ENCODE measurements around the gene DIS3L2. TPM values are rescaled to one million over a fixed set of nuclear protein-coding genes. Genes with fewer than 3 reads are reported as not detected.

Gene DIS3L2
- total and polyA plus RNA-seq, 2 of the 4 experiments (the other 2 are of a cell fraction) = 14.7 to 19.2 TPM

DNA sequence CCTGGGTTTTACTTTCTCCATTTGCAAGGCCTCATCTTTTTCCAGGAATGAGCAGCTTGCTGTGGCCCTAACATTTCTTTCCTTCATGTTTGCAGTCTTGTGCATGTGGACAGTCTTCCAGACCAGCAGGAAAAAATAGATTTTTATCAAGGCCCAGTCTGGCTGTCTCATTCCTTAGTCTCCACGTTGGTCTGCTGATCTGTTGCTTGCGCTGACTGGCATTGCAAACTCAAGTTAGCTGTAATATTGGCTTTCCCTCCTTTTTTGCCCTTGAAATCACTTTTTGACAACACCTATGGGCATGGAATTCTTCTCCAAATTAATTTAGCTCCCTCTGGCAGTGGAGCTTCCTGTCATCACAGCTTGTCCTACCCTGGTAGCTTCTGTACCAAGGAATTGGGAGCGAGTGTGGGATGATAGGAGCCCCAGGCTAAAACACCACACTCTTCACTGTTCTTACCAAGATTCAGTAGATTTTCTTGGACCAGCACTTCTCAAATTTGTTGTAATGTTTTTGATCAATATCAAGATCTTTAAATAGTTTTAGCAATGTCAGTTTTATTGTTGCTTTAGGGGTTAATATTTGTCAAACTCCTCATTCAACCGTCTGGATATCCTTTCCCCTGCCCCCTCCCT is 48.2 kb downstream of the DIS3L2 start:
- no peak overlapping the region for H4K91ac ChIP-seq (ENCODE audit: insufficient read depth, low read depth, low read length)
- dilution Hi-C loops (cut with HindIII; ENCODE audit: low sequenced_read_pairs, unreplicated experiment) (no loop called here), intact Hi-C loops (cut with micrococcal nuclease) (no loop called here), in situ Hi-C loops (cut with MboI; ENCODE audit: low sequenced_read_pairs) (no loop called here)
- H3K23ac ChIP-seq (ENCODE audit: low read depth, low read length) = no peak overlapping the region
- no peak overlapping the region for H3K27ac ChIP-seq (ENCODE audit: insufficient read depth, low read length)
- WGBS, 2 experiments (ENCODE audit: extremely low coverage in 2 of 2, insufficient read length in 1 of 2) = no CpG with 5 or more reads among the region's 4 CpGs
- no peak overlapping the region for H4K8ac ChIP-seq (ENCODE audit: low read depth in 2 of 2, low read length in 2 of 2)
- no peak overlapping the region for H4K5ac ChIP-seq (ENCODE audit: low read depth, low read length)
- H2BK15ac ChIP-seq (ENCODE audit: low read depth, low read length) = no peak overlapping the region
- no peak overlapping the region for H3K4ac ChIP-seq (ENCODE audit: low read depth, low read length)
- no peak overlapping the region for H3K56ac ChIP-seq (ENCODE audit: extremely low read depth, insufficient read depth, low read length)
- no peak overlapping the region for H2BK5ac ChIP-seq (ENCODE audit: low read depth, low read length, poor library complexity, severe bottlenecking)
- no TSS peak for BruUV-seq (replicated peaks)
- no peak for DNase-seq
- peaks cover 30 to 34% of the 10 kb centered on the region in 2 experiments for H3K79me1 ChIP-seq (ENCODE audit: low read depth in 1 of 2, low read length in 2 of 2)
- no peak overlapping the region for H3K18ac ChIP-seq (ENCODE audit: low read depth, low read length)
- H2BK20ac ChIP-seq (ENCODE audit: low read depth, low read length) = no peak overlapping the region
- no peaks in the 10 kb centered on the region for H3K36me3 ChIP-seq (ENCODE audit: control insufficient read depth, insufficient read depth, low read length)
- no peak overlapping the region for H2AK9ac ChIP-seq (replicated peaks; ENCODE audit: low read depth, low read length, poor library complexity)
- H3K9ac ChIP-seq (ENCODE audit: low read depth, low read length) = no peak overlapping the region
- H2AK5ac ChIP-seq (ENCODE audit: low read depth, low read length) = no peak overlapping the region
- no peaks in the 10 kb centered on the region; the same call in 1 of the 2 replicates for H3K9me3 ChIP-seq (ENCODE audit: control insufficient read depth, insufficient read depth, low read length)
- H3K4me2 ChIP-seq (ENCODE audit: low read depth, low read length) = no peak overlapping the region
- no peak overlapping the region for H3K4me3 ChIP-seq (ENCODE audit: insufficient read depth, low read depth, low read length)
- ChIA-PET POLR2A (ENCODE audit: unreplicated experiment) (no interaction called here), CTCF (interaction anchor here (0.5 kb wide), 1 partner anchor 139 kb away, joined by 3 read pairs; no protein-coding TSS in a partner anchor)
- TF ChIP-seq CTCF (conservative IDR thresholded peaks at IDR 0.05; ENCODE audit: low read depth, low read length) (no peak), ELK1 (IDR thresholded peaks at IDR 0.05; ENCODE audit: borderline replicate concordance, low read depth, low read length) (no peak), CHD1 (IDR thresholded peaks at IDR 0.05; ENCODE audit: low read depth, low read length) (no peak), NFE2L2 (IDR thresholded peaks at IDR 0.05; ENCODE audit: low read depth, low read length) (no peak), RAD21 (IDR thresholded peaks at IDR 0.05; ENCODE audit: low read length) (no peak), MXI1 (IDR thresholded peaks at IDR 0.05; ENCODE audit: borderline replicate concordance, low read depth, low read length) (no peak), RCOR1 (IDR thresholded peaks at IDR 0.05; ENCODE audit: insufficient replicate concordance, low read length) (no peak), BHLHE40 (IDR thresholded peaks at IDR 0.05; ENCODE audit: low read depth, low read length) (no peak), MAZ (IDR thresholded peaks at IDR 0.05; ENCODE audit: borderline replicate concordance, low read depth, low read length) (no peak), CEBPB (IDR thresholded peaks at IDR 0.05; ENCODE audit: low read depth, low read length) (no peak), FOS (IDR thresholded peaks at IDR 0.05; ENCODE audit: low read depth, low read length) (no peak), RFX5 (IDR thresholded peaks at IDR 0.05; ENCODE audit: low read depth, low read length) (no peak), POLR2A (IDR thresholded peaks at IDR 0.05; ENCODE audit: low read depth, low read length) (no peak), SMC3 (IDR thresholded peaks at IDR 0.05; ENCODE audit: low read depth, low read length) (no peak), MAFK (IDR thresholded peaks at IDR 0.05; ENCODE audit: low read depth, low read length) (no peak)
- TF ChIP-seq, protein P1, sequence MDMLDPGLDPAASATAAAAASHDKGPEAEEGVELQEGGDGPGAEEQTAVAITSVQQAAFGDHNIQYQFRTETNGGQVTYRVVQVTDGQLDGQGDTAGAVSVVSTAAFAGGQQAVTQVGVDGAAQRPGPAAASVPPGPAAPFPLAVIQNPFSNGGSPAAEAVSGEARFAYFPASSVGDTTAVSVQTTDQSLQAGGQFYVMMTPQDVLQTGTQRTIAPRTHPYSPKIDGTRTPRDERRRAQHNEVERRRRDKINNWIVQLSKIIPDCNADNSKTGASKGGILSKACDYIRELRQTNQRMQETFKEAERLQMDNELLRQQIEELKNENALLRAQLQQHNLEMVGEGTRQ (IDR thresholded peaks at IDR 0.05; ENCODE audit: low read depth, low read length) = no peak
- no peak overlapping the region for H2BK120ac ChIP-seq (ENCODE audit: low read depth, low read length)
- no peak for ATAC-seq (ENCODE audit: low read depth)
- H3K4me1 ChIP-seq (ENCODE audit: control insufficient read depth, insufficient read depth, low read length) = peaks cover 4% of the 10 kb centered on the region
- H3K9me1 ChIP-seq (ENCODE audit: insufficient read depth, low read length) = peaks cover 7% of the 10 kb centered on the region
- H4K20me1 ChIP-seq (ENCODE audit: insufficient read depth, low read length) = peaks cover 46% of the 10 kb centered on the region; the same call in 1 of the 2 replicates
- no peak overlapping the region for H2AFZ ChIP-seq (replicated peaks; ENCODE audit: low read length, poor library complexity)
- no peak overlapping the region for H3K14ac ChIP-seq (replicated peaks; ENCODE audit: low read depth, low read length)
- H3K27me3 ChIP-seq (ENCODE audit: control insufficient read depth, insufficient read depth, low read length) = peaks cover 11% of the 10 kb centered on the region
